PFSK-1 (cell line): Measurements from ENCODE around the gene ZBTB43.

Experiments
- FOXP2 ChIP-seq: optimal IDR thresholded peaks from 2 replicates; pipeline ENCODE3; 2011; ENCODE audit warnings: borderline replicate concordance, control low read depth, inconsistent platforms; ENCODE audit not compliant: insufficient read depth; ENCODE audit errors: extremely low read length, extremely low read depth
- POLR2AphosphoS5 ChIP-seq: IDR thresholded peaks from 2 replicates; pipeline ENCODE4 v1.6.1; 2012; ENCODE audit warnings: low read depth, mild to moderate bottlenecking, control low read depth, low read length, moderate library complexity
- REST ChIP-seq, 2 experiments: IDR thresholded peaks; 2 replicates each; pipeline versions ENCODE4 v1.6.1 to v1.8.0; 2011 to 2012; ENCODE audit warnings: low read depth in 2 of 2, low read length in 2 of 2, control low read depth in 1 of 2, inconsistent platforms in 1 of 2, mild to moderate bottlenecking in 1 of 2, moderate library complexity in 1 of 2; ENCODE audit not compliant: insufficient read depth in 1 of 2
- SIN3A ChIP-seq: IDR thresholded peaks from 2 replicates; pipeline ENCODE4 v1.6.1; 2012; ENCODE audit warnings: mild to moderate bottlenecking, low read length, moderate library complexity, borderline replicate concordance; ENCODE audit not compliant: insufficient read depth
- TAF1 ChIP-seq: IDR thresholded peaks from 2 replicates; pipeline ENCODE4 v1.6.1; 2012; ENCODE audit warnings: low read length, control low read depth, borderline replicate concordance; ENCODE audit not compliant: insufficient read depth

ZBTB43 gene

GRCh38 chr9:126864771-126865170 is 59.9 kb downstream of the ZBTB43 start:
- TF ChIP-seq TAF1 (no peak), FOXP2 (no peak), REST (IDR thresholded peaks at IDR 0.05; ENCODE audit: insufficient read depth in 1 of 2, low read depth in 2 of 2, low read length in 2 of 2) (no peak), POLR2AphosphoS5 (no peak), SIN3A (no peak)

GRCh38 chr9:126869368-126869767 is 64.5 kb downstream of the ZBTB43 start:
- no peak for TF ChIP-seq FOXP2
- TF ChIP-seq REST (IDR thresholded peaks at IDR 0.05; ENCODE audit: insufficient read depth in 1 of 2, low read depth in 2 of 2, low read length in 2 of 2) = no peak
- TF ChIP-seq POLR2AphosphoS5 = no peak
- TF ChIP-seq SIN3A = no peak
- TF ChIP-seq TAF1 = no peak

GRCh38 chr9:126872516-126872915 is 67.7 kb downstream of the ZBTB43 start:
- TF ChIP-seq FOXP2 (no peak), TAF1 (no peak), POLR2AphosphoS5 (no peak)

- TF ChIP-seq SIN3A (no peak), FOXP2 (no peak), TAF1 (no peak)
Observed at GRCh38 chr9:126874546-126875314, 69.9 kb downstream of the ZBTB43 start.

- TF ChIP-seq POLR2AphosphoS5 = no peak
- TF ChIP-seq REST (IDR thresholded peaks at IDR 0.05; ENCODE audit: insufficient read depth in 1 of 2, low read depth in 2 of 2, low read length in 2 of 2) = no peak
- TF ChIP-seq TAF1 = no peak
- TF ChIP-seq FOXP2 = no peak
- no peak for TF ChIP-seq SIN3A
Observed at GRCh38 chr9:126875756-126876510, 71.1 kb downstream of the ZBTB43 start.
